GM18520 (cell line): ENCODE results near the gene NME8.

Experiments used
- ATAC-seq: cut with Tn5 transposase; IDR thresholded peaks from one replicate; pipeline ENCODE4 v1.9.1; 2021; ENCODE audit not compliant: unreplicated experiment

The NME8 gene

GRCh38 chr7:37899712-37900247 is 51.4 kb downstream of the NME8 start:
- ATAC-seq: no peak

- ATAC-seq: no peak
Measured at GRCh38 chr7:37901236-37901827, 52.9 kb downstream of the NME8 start.

- no peak for ATAC-seq
Measured at GRCh38 chr7:37901890-37902524, 53.6 kb downstream of the NME8 start.

- ATAC-seq: no peak
Measured at GRCh38 chr7:37908221-37908788, 59.9 kb downstream of the NME8 start.

- no peak for ATAC-seq
Measured at GRCh38 chr7:37912756-37913155, 64.4 kb downstream of the NME8 start.

- ATAC-seq: peak; percentile 66
Measured at GRCh38 chr7:37915438-37915837, 67.0 kb downstream of the NME8 start.

- no peak for ATAC-seq
Measured at GRCh38 chr7:37916017-37916672, 67.7 kb downstream of the NME8 start.

GRCh38 chr7:37916673-37917660 is 68.6 kb downstream of the NME8 start, which contains the start of gene SFRP4:
TSS of gene SFRP4 (minus strand) at chr7:37916817. CDS start at chr7:37916537, 280 bp downstream.
- ATAC-seq: no peak

- ATAC-seq: no peak
Measured at GRCh38 chr7:37918526-37918925, 70.1 kb downstream of the NME8 start.

- no peak for ATAC-seq
Measured at GRCh38 chr7:37920305-37920848, 72.0 kb downstream of the NME8 start, which contains the start of gene EPDR1. TSS of gene EPDR1 (plus strand) at chr7:37920640. CDS start at chr7:37920940, 300 bp downstream.

- no peak for ATAC-seq
Measured at GRCh38 chr7:37920849-37921805, 72.7 kb downstream of the NME8 start.

GRCh38 chr7:37921876-37922275 is 73.5 kb downstream of the NME8 start:
- no peak for ATAC-seq

GRCh38 chr7:37923996-37924395 is 75.6 kb downstream of the NME8 start:
- no peak for ATAC-seq

- no peak for ATAC-seq
Measured at GRCh38 chr7:37924491-37925041, 76.2 kb downstream of the NME8 start.

GRCh38 chr7:37925620-37926019 is 77.2 kb downstream of the NME8 start:
- no peak for ATAC-seq

GRCh38 chr7:37927773-37928444 is 79.5 kb downstream of the NME8 start:
- no peak for ATAC-seq

- no peak for ATAC-seq
Measured at GRCh38 chr7:37928878-37929277, 80.5 kb downstream of the NME8 start.
